Measurements from ENCODE around the gene SLC39A11. TPM values are rescaled to one million over a fixed set of nuclear protein-coding genes. Genes with fewer than 3 reads are reported as not detected.

SLC39A11 gene
- total RNA-seq, 1 experiment from 2014 or later = 15.2 TPM

- H3K4me1 Mint-ChIP-seq = peaks cover 22 to 23% of the 10 kb centered on the region in 2 experiments
- Histone ChIP-seq H3T11ph (ENCODE audit: low read length) (no peak overlapping the region), H2BK12ac (ENCODE audit: insufficient read length, low read depth, low read length) (no peak overlapping the region), H3K79me2 (ENCODE audit: insufficient read depth, low read length) (no peaks in the 10 kb centered on the region), H3K4me2 (ENCODE audit: insufficient read depth, insufficient read length, low read length) (no peak overlapping the region), H2BK5ac (ENCODE audit: insufficient read length, low read length) (no peak overlapping the region), H3K27me3 (ENCODE audit: insufficient read depth, low read length) (no peaks in the 10 kb centered on the region), H4K5ac (ENCODE audit: insufficient read length, low read depth, low read length) (no peak overlapping the region), H2BK20ac (ENCODE audit: low read depth, low read length, poor library complexity, severe bottlenecking) (no peak overlapping the region), H4K91ac (ENCODE audit: insufficient read length, low read depth, low read length) (no peak overlapping the region), H3K14ac (ENCODE audit: insufficient read depth, low read length) (no peak overlapping the region), H3K23ac (ENCODE audit: insufficient read length, low read depth, low read length) (no peak overlapping the region), H3K27ac (ENCODE audit: insufficient read length, low read depth, low read length) (no peak overlapping the region), H3K18ac (ENCODE audit: insufficient read length, low read depth, low read length) (no peak overlapping the region), H2AFZ (ENCODE audit: low read length) (no peak overlapping the region), H4K20me1 (ENCODE audit: control insufficient read depth, insufficient read depth, insufficient read length) (no peaks in the 10 kb centered on the region), H4K8ac (replicated peaks; ENCODE audit: insufficient read length, low read depth, low read length) (no peak overlapping the region), H2BK120ac (ENCODE audit: low read depth, low read length, poor library complexity, severe bottlenecking) (no peak overlapping the region), H2AK5ac (ENCODE audit: insufficient read length, low read length) (no peak overlapping the region), H3K4ac (ENCODE audit: low read depth, low read length) (no peak overlapping the region), H3K9ac (ENCODE audit: extremely low read depth, insufficient read length, low read length) (no peak overlapping the region), H3K4me1 (ENCODE audit: insufficient read depth, low read length) (no peaks in the 10 kb centered on the region), H3K23me2 (ENCODE audit: insufficient read length, low read depth, low read length, poor library complexity, severe bottlenecking) (no peaks in the 10 kb centered on the region), H3K79me1 (ENCODE audit: insufficient read depth, low read depth, low read length, poor library complexity, severe bottlenecking) (no peaks in the 10 kb centered on the region), H3K56ac (ENCODE audit: insufficient read length, low read depth, low read length) (no peak overlapping the region), H3K9me3 (ENCODE audit: control insufficient read depth, low read depth, low read length) (no peaks in the 10 kb centered on the region), H2BK15ac (ENCODE audit: low read depth, low read length) (no peak overlapping the region)
- no peak for TF ChIP-seq CTCF (conservative IDR thresholded peaks at IDR 0.05)
- H3K36me3 Mint-ChIP-seq (ENCODE audit: insufficient read depth in 1 of 3, low read depth in 3 of 3) = peaks cover 0 to 2% (median 2%) of the 10 kb centered on the region in 3 experiments; a peak in 1 of 7 replicates
- DNase-seq = no peak
- H3K4me3 Mint-ChIP-seq = no peak overlapping the region
- WGBS (ENCODE audit: extremely low coverage, insufficient read length, low lambda C conversion rate) = no CpG with 5 or more reads among the region's 2 CpGs
- H3K27me3 Mint-ChIP-seq (ENCODE audit: low read depth) = no peaks in the 10 kb centered on the region
- no peak overlapping the region for H3K27ac Mint-ChIP-seq
- peaks cover 5 to 7% of the 10 kb centered on the region in 2 experiments for H3K9me3 Mint-ChIP-seq
These were observed 117.0 kb downstream of the SLC39A11 start for GRCh38 chr17:72975509-72975908.
